Measurements from ENCODE around the gene FOXK1. TPM values are rescaled to one million over a fixed set of nuclear protein-coding genes. Genes with fewer than 3 reads are reported as not detected.

FOXK1 gene
- total RNA-seq, 2 donors from 2014 or later = 17.3 to 47.5 TPM

GRCh38 chr7:4665661-4666060, 16.4 kb upstream of the FOXK1 start:
- intact Hi-C loops (cut with DNase I) = no loop called here
- Histone ChIP-seq H3K4me1 (replicated peaks) (no peaks in the 10 kb centered on the region), H3K27me3 (replicated peaks; ENCODE audit: insufficient read depth) (no peaks in the 10 kb centered on the region), H3K36me3 (no peaks in the 10 kb centered on the region), H3K9me3 (no peaks in the 10 kb centered on the region), H3K4me3 (no peak overlapping the region), H3K27ac (no peak overlapping the region)
- TF ChIP-seq CTCF (IDR thresholded peaks at IDR 0.05) (no peak), POLR2A (IDR thresholded peaks at IDR 0.05) (no peak), POLR2AphosphoS5 (IDR thresholded peaks at IDR 0.05) (no peak)
- no peak for DNase-seq (ENCODE audit: low spot score)
- whole genome bisulfite sequencing = 50% methylated on average over 2 of the region's 2 CpGs

DNA sequence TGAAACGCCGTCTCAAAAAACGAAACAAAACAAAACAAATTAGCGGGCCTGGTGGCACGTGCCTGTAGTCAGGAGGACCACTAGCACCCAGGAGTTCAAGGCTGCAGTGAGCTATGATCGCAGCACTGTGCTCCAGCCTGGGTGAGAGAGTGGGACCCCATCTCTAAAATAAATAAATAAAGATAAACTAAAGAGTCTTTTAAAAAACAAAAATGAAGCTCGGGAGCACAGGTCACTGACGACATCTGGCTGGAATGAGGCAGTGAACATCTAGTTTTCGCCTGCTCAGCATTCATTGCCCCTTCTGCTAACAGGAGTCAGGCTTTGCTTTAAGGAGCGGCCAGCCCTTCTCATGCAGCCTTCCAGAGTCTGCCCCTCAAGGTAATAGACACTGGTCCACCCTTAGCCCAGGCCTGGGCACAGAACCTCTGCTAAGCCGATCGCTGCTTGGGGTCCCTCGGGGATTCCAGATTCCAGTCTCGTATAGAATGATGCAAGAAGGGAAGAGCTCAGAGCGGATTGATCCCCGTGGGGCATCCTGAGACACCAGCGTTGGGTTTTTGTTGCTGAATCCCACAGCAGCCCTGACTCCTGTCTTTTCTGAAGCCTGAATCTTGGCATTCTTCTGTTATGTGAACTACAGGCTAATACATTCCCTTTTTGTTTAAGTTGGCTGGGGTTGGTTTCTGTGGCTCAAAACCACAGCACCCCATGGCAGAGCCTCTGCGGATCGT, 14.2 kb upstream of the FOXK1 start:
- H3K36me3 ChIP-seq = no peaks in the 10 kb centered on the region
- H3K4me1 ChIP-seq (replicated peaks) = no peaks in the 10 kb centered on the region
- no peaks in the 10 kb centered on the region for H3K9me3 ChIP-seq
- WGBS = 74% methylated on average over 19 of the region's 19 CpGs
- DNase-seq (ENCODE audit: low spot score) = no peak
- intact Hi-C loops (cut with DNase I) = no loop called here
- H3K27ac ChIP-seq = no peak overlapping the region
- no peak for TF ChIP-seq CTCF (IDR thresholded peaks at IDR 0.05)
- TF ChIP-seq POLR2AphosphoS5 (IDR thresholded peaks at IDR 0.05) = no peak
- no peak for TF ChIP-seq POLR2A (IDR thresholded peaks at IDR 0.05)
- H3K27me3 ChIP-seq (replicated peaks; ENCODE audit: insufficient read depth) = no peaks in the 10 kb centered on the region
- no peak overlapping the region for H3K4me3 ChIP-seq

GRCh38 chr7:4668510-4668847, 13.6 kb upstream of the FOXK1 start:
- no peak overlapping the region for H3K27ac ChIP-seq

GRCh38 chr7:4670791-4671190, 11.3 kb upstream of the FOXK1 start:
- intact Hi-C loops (cut with DNase I) = no loop called here

More at GRCh38 chr7:4668510-4668847, 13.6 kb upstream of the FOXK1 start:
- H3K4me1 ChIP-seq (replicated peaks) = no peaks in the 10 kb centered on the region
- no peaks in the 10 kb centered on the region for H3K9me3 ChIP-seq
- intact Hi-C loops (cut with DNase I) = no loop called here
- no peak for DNase-seq (ENCODE audit: low spot score)
- no peaks in the 10 kb centered on the region for H3K36me3 ChIP-seq
- no peaks in the 10 kb centered on the region for H3K27me3 ChIP-seq (replicated peaks; ENCODE audit: insufficient read depth)
- 95% methylated on average over 3 of the region's 3 CpGs for WGBS
- H3K4me3 ChIP-seq = no peak overlapping the region
- no peak for TF ChIP-seq POLR2A (IDR thresholded peaks at IDR 0.05)
- no peak for TF ChIP-seq CTCF (IDR thresholded peaks at IDR 0.05)
- no peak for TF ChIP-seq POLR2AphosphoS5 (IDR thresholded peaks at IDR 0.05)

More at GRCh38 chr7:4670791-4671190, 11.3 kb upstream of the FOXK1 start:
- no peaks in the 10 kb centered on the region for H3K9me3 ChIP-seq
- 48% methylated on average over 4 of the region's 4 CpGs for WGBS
- no peak for TF ChIP-seq CTCF (IDR thresholded peaks at IDR 0.05)
- TF ChIP-seq POLR2A (IDR thresholded peaks at IDR 0.05) = no peak
- no peak for TF ChIP-seq POLR2AphosphoS5 (IDR thresholded peaks at IDR 0.05)
- DNase-seq (ENCODE audit: low spot score) = no peak
- no peak overlapping the region for H3K4me3 ChIP-seq
- no peaks in the 10 kb centered on the region for H3K4me1 ChIP-seq (replicated peaks)
- H3K27ac ChIP-seq = no peak overlapping the region
- H3K36me3 ChIP-seq = no peaks in the 10 kb centered on the region
- H3K27me3 ChIP-seq (replicated peaks; ENCODE audit: insufficient read depth) = no peaks in the 10 kb centered on the region

Data from prostate gland (tissue), 2 donors.